GM19324 (cell line): Measurements from ENCODE around the gene SEMA5B.

Experiments used
- ATAC-seq: cut with Tn5 transposase; IDR thresholded peaks from one replicate; pipeline ENCODE4 v1.9.1; 2021; ENCODE audit warnings: mild to moderate bottlenecking, moderate library complexity; ENCODE audit not compliant: unreplicated experiment, low FRiP score

SEMA5B gene

GRCh38 chr3:123002100-123002748, 25.3 kb downstream of the SEMA5B start:
- ATAC-seq: no peak

- no peak for ATAC-seq
These were observed 28.7 kb downstream of the SEMA5B start for GRCh38 chr3:122998856-122999255.

GRCh38 chr3:122998206-122998605, 29.4 kb downstream of the SEMA5B start:
- ATAC-seq: no peak

GRCh38 chr3:122996038-122996580, 31.5 kb downstream of the SEMA5B start:
- no peak for ATAC-seq

GRCh38 chr3:122994954-122995353, 32.6 kb downstream of the SEMA5B start:
- ATAC-seq: no peak

- no peak for ATAC-seq
These were observed 34.2 kb downstream of the SEMA5B start for GRCh38 chr3:122993124-122993978.

GRCh38 chr3:122992676-122993075, 34.9 kb downstream of the SEMA5B start:
- ATAC-seq: no peak

GRCh38 chr3:122992133-122992532, 35.4 kb downstream of the SEMA5B start:
- no peak for ATAC-seq

- no peak for ATAC-seq
These were observed 36.2 kb downstream of the SEMA5B start for GRCh38 chr3:122991236-122991985.

- no peak for ATAC-seq
These were observed 37.5 kb downstream of the SEMA5B start for GRCh38 chr3:122989856-122990575.

GRCh38 chr3:122988508-122988907, 39.1 kb downstream of the SEMA5B start:
- ATAC-seq: no peak

- no peak for ATAC-seq
These were observed 39.7 kb downstream of the SEMA5B start for GRCh38 chr3:122987736-122988319.

- no peak for ATAC-seq
These were observed 40.3 kb downstream of the SEMA5B start for GRCh38 chr3:122987231-122987630.

- no peak for ATAC-seq
These were observed 40.8 kb downstream of the SEMA5B start for GRCh38 chr3:122986693-122987179.

- ATAC-seq: no peak
These were observed 42.0 kb downstream of the SEMA5B start for GRCh38 chr3:122985539-122985938.

- ATAC-seq: no peak
These were observed 42.9 kb downstream of the SEMA5B start for GRCh38 chr3:122984650-122985049.

- ATAC-seq: no peak
These were observed 43.6 kb downstream of the SEMA5B start for GRCh38 chr3:122984007-122984406.

GRCh38 chr3:122982216-122983185, 45.1 kb downstream of the SEMA5B start:
- ATAC-seq: no peak

- no peak for ATAC-seq
These were observed 48.4 kb downstream of the SEMA5B start for GRCh38 chr3:122979211-122979610.
